H1 (cell line): ENCODE data around the gene PDE4D. TPM values are rescaled to one million over a fixed set of nuclear protein-coding genes. Genes with fewer than 3 reads are reported as not detected.

Experiments
- CHD2 ChIP-seq: IDR thresholded peaks from 2 replicates; pipeline ENCODE4 v1.6.1; 2012; ENCODE audit warnings: low read length, improper control_type of control experiment
- EGR1 ChIP-seq: IDR thresholded peaks from 2 replicates; pipeline ENCODE4 v1.6.1; 2011; ENCODE audit warnings: low read depth, low read length, borderline replicate concordance
- EZH2 ChIP-seq: fragments of 200-600 bp; sonication (generic); IDR thresholded peaks from 2 replicates; pipeline ENCODE4 v1.7.1; 2012; ENCODE audit warnings: low read depth, mild to moderate bottlenecking, moderate library complexity, low read length, inconsistent platforms; ENCODE audit not compliant: severe bottlenecking
- JUN ChIP-seq: IDR thresholded peaks from 2 replicates; pipeline ENCODE4 v1.6.1; 2011; ENCODE audit warnings: low read depth, mild to moderate bottlenecking, improper control_type of control experiment, low read length
- NANOG ChIP-seq: IDR thresholded peaks from 2 replicates; pipeline ENCODE4 v1.6.1; 2011; ENCODE audit warnings: low read length, low read depth, mild to moderate bottlenecking, inconsistent platforms; ENCODE audit not compliant: insufficient read depth, poor library complexity, severe bottlenecking
- RXRA ChIP-seq: IDR thresholded peaks from 2 replicates; pipeline ENCODE4 v1.6.1; 2011; ENCODE audit warnings: low read depth, mild to moderate bottlenecking, low read length, moderate library complexity; ENCODE audit not compliant: insufficient read depth
- SAP30 ChIP-seq: fragments of 300-600 bp; sonication (generic); IDR thresholded peaks from 2 replicates; pipeline ENCODE4 v1.7.1; 2012; ENCODE audit warnings: low read length, moderate library complexity, mild to moderate bottlenecking, inconsistent platforms; ENCODE audit not compliant: insufficient read depth, insufficient replicate concordance
- polyA plus RNA-seq, 7 experiments: library from polyadenylated mRNA; depleted of rRNA in 3 of 7; stranded (reverse) in 5 of 7; unstranded in 2 of 7; fragments of >200 nt in 5 of 7; fragments of 200-250 nt in 2 of 7; gene quantifications; 1 replicate in 5 of 7; 2 replicates in 1 of 7; 4 replicates in 1 of 7; pipeline versions ENCODE4 v1.2.1 to v1.2.3, GENCODE V29; 2011 to 2013; ENCODE audit warnings: missing spikeins in 2 of 7, mixed read lengths in 2 of 7
- total RNA-seq: library from RNA; stranded (reverse); fragmentation: NEBNext Ultra II Directional; extraction: Animal tissue kit (Norgen Biotek cat#: 25700); gene quantifications from 2 replicates; pipeline ENCODE4 v1.2.1, GENCODE V29; 2021
- TF ChIP-seq, protein P1 (sequence below): fragments of 300-600 bp; sonication (generic); IDR thresholded peaks from 2 replicates; pipeline ENCODE4 v1.7.1; 2012; ENCODE audit warnings: low read length, moderate library complexity, mild to moderate bottlenecking, inconsistent platforms; ENCODE audit not compliant: insufficient replicate concordance
- TF ChIP-seq, protein P2 (sequence below): IDR thresholded peaks from 2 replicates; pipeline ENCODE4 v1.6.1; 2012; ENCODE audit warnings: inconsistent platforms

The PDE4D gene
- total and polyA plus RNA-seq, 2 of the 8 experiments (the other 6 are each of a cell fraction or from before 2014, with no cell fraction given) = 2.3 to 3.7 TPM

DNA sequence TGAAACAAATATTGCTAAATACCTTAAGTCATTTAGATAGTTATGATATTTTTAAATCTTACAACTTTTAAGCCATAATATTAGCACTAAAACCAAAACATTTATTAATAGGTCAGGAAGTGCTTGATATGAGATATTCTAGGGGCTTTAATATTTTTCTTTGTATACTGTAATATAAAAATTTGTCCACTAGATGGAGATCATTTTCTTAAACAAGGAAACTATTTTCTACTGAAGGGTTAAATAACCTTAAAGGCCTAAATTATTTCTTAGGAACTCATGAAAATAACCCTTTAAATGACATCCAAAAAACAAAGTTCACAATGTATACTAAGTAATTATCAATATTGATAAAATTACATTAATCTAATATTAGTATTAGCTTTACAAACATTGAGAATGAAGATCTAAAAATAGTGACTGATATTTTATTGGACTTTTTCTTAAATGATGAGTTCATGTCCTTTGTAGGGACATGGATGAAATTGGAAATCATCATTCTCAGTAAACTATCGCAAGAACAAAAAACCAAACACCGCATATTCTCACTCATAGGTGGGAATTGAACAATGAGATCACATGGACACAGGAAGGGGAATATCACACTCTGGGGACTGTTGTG lies 675.0 kb downstream of the PDE4D start (continued):
- TF ChIP-seq, protein P1, sequence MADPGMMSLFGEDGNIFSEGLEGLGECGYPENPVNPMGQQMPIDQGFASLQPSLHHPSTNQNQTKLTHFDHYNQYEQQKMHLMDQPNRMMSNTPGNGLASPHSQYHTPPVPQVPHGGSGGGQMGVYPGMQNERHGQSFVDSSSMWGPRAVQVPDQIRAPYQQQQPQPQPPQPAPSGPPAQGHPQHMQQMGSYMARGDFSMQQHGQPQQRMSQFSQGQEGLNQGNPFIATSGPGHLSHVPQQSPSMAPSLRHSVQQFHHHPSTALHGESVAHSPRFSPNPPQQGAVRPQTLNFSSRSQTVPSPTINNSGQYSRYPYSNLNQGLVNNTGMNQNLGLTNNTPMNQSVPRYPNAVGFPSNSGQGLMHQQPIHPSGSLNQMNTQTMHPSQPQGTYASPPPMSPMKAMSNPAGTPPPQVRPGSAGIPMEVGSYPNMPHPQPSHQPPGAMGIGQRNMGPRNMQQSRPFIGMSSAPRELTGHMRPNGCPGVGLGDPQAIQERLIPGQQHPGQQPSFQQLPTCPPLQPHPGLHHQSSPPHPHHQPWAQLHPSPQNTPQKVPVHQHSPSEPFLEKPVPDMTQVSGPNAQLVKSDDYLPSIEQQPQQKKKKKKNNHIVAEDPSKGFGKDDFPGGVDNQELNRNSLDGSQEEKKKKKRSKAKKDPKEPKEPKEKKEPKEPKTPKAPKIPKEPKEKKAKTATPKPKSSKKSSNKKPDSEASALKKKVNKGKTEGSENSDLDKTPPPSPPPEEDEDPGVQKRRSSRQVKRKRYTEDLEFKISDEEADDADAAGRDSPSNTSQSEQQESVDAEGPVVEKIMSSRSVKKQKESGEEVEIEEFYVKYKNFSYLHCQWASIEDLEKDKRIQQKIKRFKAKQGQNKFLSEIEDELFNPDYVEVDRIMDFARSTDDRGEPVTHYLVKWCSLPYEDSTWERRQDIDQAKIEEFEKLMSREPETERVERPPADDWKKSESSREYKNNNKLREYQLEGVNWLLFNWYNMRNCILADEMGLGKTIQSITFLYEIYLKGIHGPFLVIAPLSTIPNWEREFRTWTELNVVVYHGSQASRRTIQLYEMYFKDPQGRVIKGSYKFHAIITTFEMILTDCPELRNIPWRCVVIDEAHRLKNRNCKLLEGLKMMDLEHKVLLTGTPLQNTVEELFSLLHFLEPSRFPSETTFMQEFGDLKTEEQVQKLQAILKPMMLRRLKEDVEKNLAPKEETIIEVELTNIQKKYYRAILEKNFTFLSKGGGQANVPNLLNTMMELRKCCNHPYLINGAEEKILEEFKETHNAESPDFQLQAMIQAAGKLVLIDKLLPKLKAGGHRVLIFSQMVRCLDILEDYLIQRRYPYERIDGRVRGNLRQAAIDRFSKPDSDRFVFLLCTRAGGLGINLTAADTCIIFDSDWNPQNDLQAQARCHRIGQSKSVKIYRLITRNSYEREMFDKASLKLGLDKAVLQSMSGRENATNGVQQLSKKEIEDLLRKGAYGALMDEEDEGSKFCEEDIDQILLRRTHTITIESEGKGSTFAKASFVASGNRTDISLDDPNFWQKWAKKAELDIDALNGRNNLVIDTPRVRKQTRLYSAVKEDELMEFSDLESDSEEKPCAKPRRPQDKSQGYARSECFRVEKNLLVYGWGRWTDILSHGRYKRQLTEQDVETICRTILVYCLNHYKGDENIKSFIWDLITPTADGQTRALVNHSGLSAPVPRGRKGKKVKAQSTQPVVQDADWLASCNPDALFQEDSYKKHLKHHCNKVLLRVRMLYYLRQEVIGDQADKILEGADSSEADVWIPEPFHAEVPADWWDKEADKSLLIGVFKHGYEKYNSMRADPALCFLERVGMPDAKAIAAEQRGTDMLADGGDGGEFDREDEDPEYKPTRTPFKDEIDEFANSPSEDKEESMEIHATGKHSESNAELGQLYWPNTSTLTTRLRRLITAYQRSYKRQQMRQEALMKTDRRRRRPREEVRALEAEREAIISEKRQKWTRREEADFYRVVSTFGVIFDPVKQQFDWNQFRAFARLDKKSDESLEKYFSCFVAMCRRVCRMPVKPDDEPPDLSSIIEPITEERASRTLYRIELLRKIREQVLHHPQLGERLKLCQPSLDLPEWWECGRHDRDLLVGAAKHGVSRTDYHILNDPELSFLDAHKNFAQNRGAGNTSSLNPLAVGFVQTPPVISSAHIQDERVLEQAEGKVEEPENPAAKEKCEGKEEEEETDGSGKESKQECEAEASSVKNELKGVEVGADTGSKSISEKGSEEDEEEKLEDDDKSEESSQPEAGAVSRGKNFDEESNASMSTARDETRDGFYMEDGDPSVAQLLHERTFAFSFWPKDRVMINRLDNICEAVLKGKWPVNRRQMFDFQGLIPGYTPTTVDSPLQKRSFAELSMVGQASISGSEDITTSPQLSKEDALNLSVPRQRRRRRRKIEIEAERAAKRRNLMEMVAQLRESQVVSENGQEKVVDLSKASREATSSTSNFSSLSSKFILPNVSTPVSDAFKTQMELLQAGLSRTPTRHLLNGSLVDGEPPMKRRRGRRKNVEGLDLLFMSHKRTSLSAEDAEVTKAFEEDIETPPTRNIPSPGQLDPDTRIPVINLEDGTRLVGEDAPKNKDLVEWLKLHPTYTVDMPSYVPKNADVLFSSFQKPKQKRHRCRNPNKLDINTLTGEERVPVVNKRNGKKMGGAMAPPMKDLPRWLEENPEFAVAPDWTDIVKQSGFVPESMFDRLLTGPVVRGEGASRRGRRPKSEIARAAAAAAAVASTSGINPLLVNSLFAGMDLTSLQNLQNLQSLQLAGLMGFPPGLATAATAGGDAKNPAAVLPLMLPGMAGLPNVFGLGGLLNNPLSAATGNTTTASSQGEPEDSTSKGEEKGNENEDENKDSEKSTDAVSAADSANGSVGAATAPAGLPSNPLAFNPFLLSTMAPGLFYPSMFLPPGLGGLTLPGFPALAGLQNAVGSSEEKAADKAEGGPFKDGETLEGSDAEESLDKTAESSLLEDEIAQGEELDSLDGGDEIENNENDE = no peak
- TF ChIP-seq RXRA = no peak
- no peak for TF ChIP-seq EZH2
- TF ChIP-seq, protein P2, sequence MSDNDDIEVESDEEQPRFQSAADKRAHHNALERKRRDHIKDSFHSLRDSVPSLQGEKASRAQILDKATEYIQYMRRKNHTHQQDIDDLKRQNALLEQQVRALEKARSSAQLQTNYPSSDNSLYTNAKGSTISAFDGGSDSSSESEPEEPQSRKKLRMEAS = no peak
- no peak for TF ChIP-seq JUN
- TF ChIP-seq SAP30 = no peak
- no peak for TF ChIP-seq CHD2
- TF ChIP-seq NANOG = no peak
- TF ChIP-seq EGR1 = no peak
